GM21723 (cell line): ENCODE data around the gene TMEM86B.

ENCODE experiments used
- ATAC-seq: cut with Tn5 transposase; IDR thresholded peaks from one replicate; pipeline ENCODE4 v1.9.1; 2021; ENCODE audit warnings: mild to moderate bottlenecking, moderate library complexity; ENCODE audit not compliant: unreplicated experiment

The TMEM86B gene

DNA sequence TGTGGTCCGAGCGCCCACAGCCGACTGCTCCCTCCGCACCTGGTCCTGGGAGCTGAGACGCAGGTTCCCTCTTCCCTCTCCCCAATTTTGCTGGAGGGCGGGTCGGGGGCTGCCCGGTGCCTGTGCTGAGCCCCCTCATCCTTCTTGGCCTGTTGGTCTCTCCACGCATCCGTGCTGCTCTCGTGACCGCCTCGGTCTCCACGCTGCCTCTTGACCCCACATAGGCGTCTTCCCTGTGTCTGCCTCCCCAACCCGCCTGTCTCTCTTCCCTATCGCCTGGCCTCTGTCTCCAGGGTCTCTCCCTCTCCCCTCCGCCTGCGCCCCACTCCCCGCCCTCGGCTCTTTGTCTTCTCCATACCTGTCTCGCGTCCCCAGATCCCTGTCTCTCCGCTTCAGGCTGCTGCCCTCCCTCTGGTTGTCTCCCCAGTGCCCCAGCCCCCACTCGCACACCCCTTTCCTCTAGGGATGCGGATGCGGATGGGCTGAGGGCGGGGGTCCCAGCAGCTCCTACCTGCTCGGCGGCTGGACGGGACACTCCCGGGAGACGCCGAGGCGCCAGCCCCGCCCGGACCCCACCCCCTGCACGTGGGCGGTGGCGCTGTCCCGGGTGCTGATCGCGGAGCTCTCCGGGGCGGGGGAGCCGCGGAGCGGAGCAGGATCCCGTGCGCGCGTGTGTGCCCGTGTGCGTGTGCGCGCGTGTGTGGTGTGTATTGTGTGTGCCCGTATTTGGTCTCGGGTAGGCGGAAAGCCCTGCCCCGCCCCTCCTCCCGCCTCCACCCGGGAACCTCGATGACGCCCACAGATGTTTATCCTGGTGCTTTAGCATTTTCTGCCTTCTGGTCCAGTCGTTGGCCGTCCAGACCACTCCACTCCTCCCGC lies 48.7 kb downstream of the TMEM86B start, which contains the start of gene SYT5:
Gene SYT5 (minus strand): TSS at position 684 of the 879 bp plus-strand sequence. CDS start 1,248 bp downstream, outside the sequence.
- ATAC-seq = peak; percentile 27

DNA sequence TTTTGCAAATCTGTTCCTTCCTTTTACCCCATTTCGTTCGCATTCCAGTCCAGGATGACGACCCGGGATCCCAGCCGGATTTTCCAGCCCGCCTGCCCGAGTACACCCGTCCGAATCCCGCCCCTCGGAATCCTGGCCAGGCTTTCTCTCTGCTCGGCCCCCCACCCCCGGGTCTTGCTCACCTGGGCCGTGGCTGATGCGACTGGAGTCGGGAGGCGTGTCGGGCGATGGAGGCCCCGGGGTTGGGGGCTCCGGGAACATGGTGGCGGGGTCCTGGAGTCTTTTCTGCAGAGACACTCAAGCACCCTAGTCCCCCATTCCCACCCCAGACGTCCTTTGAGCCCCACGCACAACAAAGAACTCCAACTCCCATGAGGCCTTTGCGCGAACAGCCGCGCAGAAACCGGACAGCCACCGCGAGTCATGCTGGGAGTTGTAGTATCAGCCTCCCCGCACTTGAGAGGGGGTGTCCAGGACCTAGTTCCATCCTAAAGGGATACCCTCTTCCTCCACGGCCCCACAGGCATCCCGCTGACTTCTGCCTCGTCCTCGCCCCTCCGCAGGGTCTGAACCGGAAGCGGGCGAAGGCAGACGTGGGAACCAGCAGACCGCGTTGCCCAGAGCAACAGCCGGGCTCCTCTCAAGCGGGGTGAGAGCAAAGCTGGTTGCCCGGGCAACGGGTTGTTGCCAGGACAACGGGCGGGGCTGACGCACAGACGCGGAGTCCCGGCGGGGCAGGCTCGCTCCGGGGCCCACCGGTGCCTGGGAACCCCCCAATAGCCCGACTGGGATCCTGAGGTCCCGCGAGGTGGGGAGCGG lies 49.6 kb downstream of the TMEM86B start:
- peak; percentile 71 for ATAC-seq
